GM12878 (cell line): ENCODE data around the gene NPTX1.

Source experiments
- CBX5 ChIP-seq: sonication (generic); IDR thresholded peaks from 2 replicates; pipeline ENCODE4 v1.6.1; 2016; ENCODE audit warnings: low read depth, moderate library complexity, mild to moderate bottlenecking, inconsistent platforms
- EZH2 ChIP-seq: IDR thresholded peaks from 2 replicates; pipeline ENCODE4 v1.6.1; 2012; ENCODE audit warnings: low read depth, mild to moderate bottlenecking, control low read depth, inconsistent platforms, low read length, borderline replicate concordance; ENCODE audit not compliant: control insufficient read depth
- NBN ChIP-seq: fragments of 450-650 bp; IDR thresholded peaks from 2 replicates; pipeline ENCODE4 v1.6.1; 2016
- POLR2A ChIP-seq: IDR thresholded peaks from 2 replicates; pipeline ENCODE4 v1.6.1; 2011; ENCODE audit warnings: low read depth, mild to moderate bottlenecking, low read length
- RELA ChIP-seq: fragments of 450-650 bp; IDR thresholded peaks from 2 replicates; pipeline ENCODE4 v1.8.0; 2014; ENCODE audit warnings: borderline replicate concordance; ENCODE audit not compliant: partially characterized antibody
- SIX5 ChIP-seq: IDR thresholded peaks from 2 replicates; pipeline ENCODE4 v1.6.1; 2011; ENCODE audit warnings: mild to moderate bottlenecking, low read depth, low read length, moderate library complexity; ENCODE audit not compliant: severe bottlenecking
- SUPT20H ChIP-seq: IDR thresholded peaks from 2 replicates; pipeline ENCODE4 v1.6.1; 2011; ENCODE audit warnings: low read depth, mild to moderate bottlenecking, low read length, moderate library complexity, borderline replicate concordance; ENCODE audit not compliant: control insufficient read depth

DNA sequence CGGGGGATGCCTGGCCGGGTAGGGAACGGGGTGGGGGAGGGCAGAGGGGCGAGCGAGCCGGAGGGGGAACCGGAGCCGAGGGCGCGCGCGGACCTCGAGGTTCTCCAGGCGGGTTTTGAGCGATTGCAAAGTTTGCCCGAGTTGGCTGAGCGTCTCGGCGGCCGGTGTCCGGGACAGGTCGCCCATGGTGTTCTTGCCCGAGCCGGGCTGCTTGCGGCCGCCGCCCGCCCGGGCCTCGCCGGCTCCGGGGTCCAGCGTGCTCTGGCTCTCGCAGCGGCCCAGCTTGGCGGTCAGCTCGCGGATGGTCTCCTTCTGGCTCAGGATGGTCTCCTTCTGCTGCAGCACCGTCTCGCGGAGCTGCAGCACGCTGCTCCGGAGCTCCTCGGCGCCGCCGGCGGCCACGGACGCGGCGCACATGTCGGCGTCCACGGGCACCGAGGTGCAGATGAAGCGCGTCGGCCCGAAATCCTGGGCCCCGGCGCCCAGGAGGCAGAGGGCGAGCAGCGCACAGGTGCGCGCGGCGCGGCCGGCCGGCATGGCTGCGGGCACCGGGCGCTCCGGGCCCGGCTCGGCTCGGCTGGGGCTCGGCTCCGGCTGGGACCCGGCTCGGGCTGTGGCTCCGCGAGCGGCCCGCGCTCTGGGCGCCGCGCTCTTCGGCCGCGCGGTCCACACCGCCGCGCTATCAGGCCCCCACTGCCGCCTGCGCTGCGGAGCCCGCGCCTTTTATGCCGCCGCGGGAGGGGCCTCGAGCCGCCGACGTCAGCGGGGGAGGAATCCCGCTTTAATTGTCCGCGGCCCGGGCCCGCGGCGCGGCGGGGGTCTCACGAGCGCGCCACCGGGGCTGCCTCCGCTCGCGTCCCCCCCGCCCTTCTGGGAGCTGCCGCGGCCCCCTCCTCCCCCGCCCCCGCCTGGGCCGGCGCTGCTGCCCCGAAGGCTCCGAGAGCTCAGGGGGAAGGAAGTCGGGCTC is at the start of gene NPTX1:
- TF ChIP-seq SIX5 (no peak), SUPT20H (no peak), POLR2A (no peak), RELA (no peak), EZH2 (no peak), NBN (no peak), CBX5 (no peak)
